ENCODE data around the gene SFMBT2.

Gene SFMBT2

DNA sequence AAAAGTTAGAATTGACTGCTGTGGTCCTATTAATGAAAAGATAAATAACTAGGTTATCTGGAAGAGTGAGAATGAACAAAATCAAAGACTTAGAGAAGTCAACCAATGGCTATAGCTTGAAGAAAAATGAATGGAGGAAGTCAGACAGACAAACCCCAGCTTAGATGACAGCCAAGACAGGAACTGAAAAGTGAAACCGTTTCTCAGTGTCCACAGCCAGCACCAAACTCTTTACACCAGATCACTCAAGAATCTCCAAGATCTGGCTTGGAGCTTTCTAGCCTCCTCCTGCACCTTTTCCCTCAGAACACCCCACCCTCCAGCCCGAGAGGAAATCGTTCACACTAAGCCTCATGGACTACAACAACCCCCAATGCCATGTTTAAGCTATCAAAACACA is 167.0 kb downstream of the SFMBT2 start:
- H3K9me3 ChIP-seq (ENCODE audit: control insufficient read depth, insufficient read depth, low read length): no peaks in the 10 kb centered on the region
- no peaks in the 10 kb centered on the region for H3K4me1 ChIP-seq (ENCODE audit: control insufficient read depth, insufficient read depth, low read length)
- H3K27me3 ChIP-seq (ENCODE audit: control insufficient read depth, insufficient read depth, low read length): no peaks in the 10 kb centered on the region
- no peak overlapping the region for H3K4me3 ChIP-seq (ENCODE audit: low read depth, low read length)
- no peak overlapping the region for H3K9ac ChIP-seq (ENCODE audit: low read depth, low read length)
- no peak overlapping the region for H3K27ac ChIP-seq (ENCODE audit: low read depth, low read length)
- H3K36me3 ChIP-seq (ENCODE audit: control insufficient read depth, insufficient read depth, low read length): no peaks in the 10 kb centered on the region; the same call in 1 of the 2 replicates

GRCh38 chr10:7243139-7243538 is 167.7 kb downstream of the SFMBT2 start:
- H3K9ac ChIP-seq (ENCODE audit: low read depth, low read length): no peak overlapping the region
- H3K36me3 ChIP-seq (ENCODE audit: control insufficient read depth, insufficient read depth, low read length): no peaks in the 10 kb centered on the region; the same call in 1 of the 2 replicates
- no peak overlapping the region for H3K27ac ChIP-seq (ENCODE audit: low read depth, low read length)
- no peaks in the 10 kb centered on the region for H3K9me3 ChIP-seq (ENCODE audit: control insufficient read depth, insufficient read depth, low read length)
- H3K4me1 ChIP-seq (ENCODE audit: control insufficient read depth, insufficient read depth, low read length): no peaks in the 10 kb centered on the region
- H3K27me3 ChIP-seq (ENCODE audit: control insufficient read depth, insufficient read depth, low read length): no peaks in the 10 kb centered on the region
- no peak overlapping the region for H3K4me3 ChIP-seq (ENCODE audit: low read depth, low read length)

DNA sequence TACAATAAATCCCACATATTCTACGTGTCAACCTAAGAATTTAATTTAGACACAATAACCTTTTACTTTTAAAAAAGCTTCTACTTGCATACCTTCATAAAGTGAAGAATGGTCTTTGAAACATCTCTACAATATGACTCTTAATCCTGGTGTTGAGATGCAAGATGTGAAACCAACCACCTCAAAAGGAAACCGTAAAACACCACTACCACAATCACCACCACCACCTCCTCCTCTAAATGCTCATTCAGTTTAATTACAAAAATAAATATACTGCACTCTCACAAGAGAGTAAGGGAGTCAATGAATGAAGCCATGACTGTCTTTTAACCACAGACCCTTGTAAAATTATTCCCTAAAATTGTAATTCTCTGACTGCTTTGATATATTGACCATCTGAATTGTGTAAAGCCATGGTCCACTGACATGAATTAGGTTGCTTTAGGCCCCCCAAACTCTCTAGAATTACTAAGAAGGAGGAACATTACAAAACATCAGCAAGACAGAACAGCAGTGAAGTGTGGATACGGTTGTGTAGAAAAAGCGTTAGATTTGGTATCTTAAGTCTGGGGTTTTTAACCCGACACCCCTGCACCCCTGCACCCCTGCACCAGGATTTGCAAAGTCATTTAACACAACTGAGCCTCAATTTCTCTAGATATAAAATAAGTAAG is 171.4 kb downstream of the SFMBT2 start:
- Histone ChIP-seq H3K9ac (ENCODE audit: low read depth, low read length) (no peak overlapping the region), H3K36me3 (ENCODE audit: control insufficient read depth, insufficient read depth, low read length) (no peaks in the 10 kb centered on the region; the same call in 1 of the 2 replicates), H3K27me3 (ENCODE audit: control insufficient read depth, insufficient read depth, low read length) (no peaks in the 10 kb centered on the region), H3K27ac (ENCODE audit: low read depth, low read length) (no peak overlapping the region), H3K4me1 (ENCODE audit: control insufficient read depth, insufficient read depth, low read length) (no peaks in the 10 kb centered on the region), H3K4me3 (ENCODE audit: low read depth, low read length) (no peak overlapping the region), H3K9me3 (ENCODE audit: control insufficient read depth, insufficient read depth, low read length) (no peaks in the 10 kb centered on the region)

DNA sequence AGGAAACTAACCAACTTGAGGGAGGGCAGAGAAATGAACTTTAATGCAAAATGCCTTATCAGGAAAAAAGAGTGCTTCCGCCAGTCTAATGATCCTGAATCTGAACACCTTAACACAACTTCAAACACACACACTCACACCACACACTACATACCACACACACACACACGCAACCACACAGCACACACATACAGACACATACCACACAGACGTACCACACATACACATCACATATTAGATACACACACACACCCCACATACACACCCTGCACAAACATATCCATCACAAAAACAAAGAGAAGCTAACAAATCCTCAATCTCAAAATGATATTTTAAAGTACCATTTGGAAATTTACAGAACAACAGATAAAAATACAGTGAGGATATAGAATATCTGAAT is 175.5 kb downstream of the SFMBT2 start:
- Histone ChIP-seq H3K27me3 (ENCODE audit: control insufficient read depth, insufficient read depth, low read length) (no peaks in the 10 kb centered on the region), H3K27ac (ENCODE audit: low read depth, low read length) (no peak overlapping the region), H3K4me1 (ENCODE audit: control insufficient read depth, insufficient read depth, low read length) (no peaks in the 10 kb centered on the region), H3K4me3 (ENCODE audit: low read depth, low read length) (no peak overlapping the region), H3K9me3 (ENCODE audit: control insufficient read depth, insufficient read depth, low read length) (no peaks in the 10 kb centered on the region), H3K36me3 (ENCODE audit: control insufficient read depth, insufficient read depth, low read length) (no peaks in the 10 kb centered on the region), H3K9ac (ENCODE audit: low read depth, low read length) (no peak overlapping the region)

- Histone ChIP-seq H3K27ac (ENCODE audit: low read depth, low read length) (no peak overlapping the region), H3K4me1 (ENCODE audit: control insufficient read depth, insufficient read depth, low read length) (no peaks in the 10 kb centered on the region), H3K27me3 (ENCODE audit: control insufficient read depth, insufficient read depth, low read length) (no peaks in the 10 kb centered on the region), H3K36me3 (ENCODE audit: control insufficient read depth, insufficient read depth, low read length) (no peaks in the 10 kb centered on the region), H3K4me3 (ENCODE audit: low read depth, low read length) (no peak overlapping the region), H3K9ac (ENCODE audit: low read depth, low read length) (no peak overlapping the region), H3K9me3 (ENCODE audit: control insufficient read depth, insufficient read depth, low read length) (no peaks in the 10 kb centered on the region)
These were observed 176.7 kb downstream of the SFMBT2 start for GRCh38 chr10:7234109-7234508.

GRCh38 chr10:7233259-7233991 is 177.4 kb downstream of the SFMBT2 start:
- H3K27me3 ChIP-seq (ENCODE audit: control insufficient read depth, insufficient read depth, low read length): no peaks in the 10 kb centered on the region
- no peak overlapping the region for H3K4me3 ChIP-seq (ENCODE audit: low read depth, low read length)
- no peak overlapping the region for H3K9ac ChIP-seq (ENCODE audit: low read depth, low read length)
- H3K4me1 ChIP-seq (ENCODE audit: control insufficient read depth, insufficient read depth, low read length): no peaks in the 10 kb centered on the region
- no peaks in the 10 kb centered on the region for H3K36me3 ChIP-seq (ENCODE audit: control insufficient read depth, insufficient read depth, low read length)
- no peak overlapping the region for H3K27ac ChIP-seq (ENCODE audit: low read depth, low read length)
- no peaks in the 10 kb centered on the region for H3K9me3 ChIP-seq (ENCODE audit: control insufficient read depth, insufficient read depth, low read length)

GRCh38 chr10:7231509-7232414 is 179.1 kb downstream of the SFMBT2 start:
- no peak overlapping the region for H3K27ac ChIP-seq (ENCODE audit: low read depth, low read length)
- H3K9me3 ChIP-seq (ENCODE audit: control insufficient read depth, insufficient read depth, low read length): no peaks in the 10 kb centered on the region
- no peaks in the 10 kb centered on the region for H3K4me1 ChIP-seq (ENCODE audit: control insufficient read depth, insufficient read depth, low read length)
- H3K27me3 ChIP-seq (ENCODE audit: control insufficient read depth, insufficient read depth, low read length): no peaks in the 10 kb centered on the region
- no peak overlapping the region for H3K4me3 ChIP-seq (ENCODE audit: low read depth, low read length)
- H3K36me3 ChIP-seq (ENCODE audit: control insufficient read depth, insufficient read depth, low read length): no peaks in the 10 kb centered on the region
- no peak overlapping the region for H3K9ac ChIP-seq (ENCODE audit: low read depth, low read length)

- Histone ChIP-seq H3K4me3 (ENCODE audit: low read depth, low read length) (no peak overlapping the region), H3K27me3 (ENCODE audit: control insufficient read depth, insufficient read depth, low read length) (no peaks in the 10 kb centered on the region), H3K9me3 (ENCODE audit: control insufficient read depth, insufficient read depth, low read length) (no peaks in the 10 kb centered on the region), H3K36me3 (ENCODE audit: control insufficient read depth, insufficient read depth, low read length) (no peaks in the 10 kb centered on the region), H3K4me1 (ENCODE audit: control insufficient read depth, insufficient read depth, low read length) (no peaks in the 10 kb centered on the region), H3K9ac (ENCODE audit: low read depth, low read length) (no peak overlapping the region), H3K27ac (ENCODE audit: low read depth, low read length) (no peak overlapping the region)
These were observed 179.9 kb downstream of the SFMBT2 start for GRCh38 chr10:7230951-7231350.

- no peak overlapping the region for H3K9ac ChIP-seq (ENCODE audit: low read depth, low read length)
- H3K27me3 ChIP-seq (ENCODE audit: control insufficient read depth, insufficient read depth, low read length): no peaks in the 10 kb centered on the region
- H3K4me1 ChIP-seq (ENCODE audit: control insufficient read depth, insufficient read depth, low read length): no peaks in the 10 kb centered on the region
- H3K4me3 ChIP-seq (ENCODE audit: low read depth, low read length): no peak overlapping the region
- no peaks in the 10 kb centered on the region for H3K9me3 ChIP-seq (ENCODE audit: control insufficient read depth, insufficient read depth, low read length)
- no peaks in the 10 kb centered on the region for H3K36me3 ChIP-seq (ENCODE audit: control insufficient read depth, insufficient read depth, low read length)
- no peak overlapping the region for H3K27ac ChIP-seq (ENCODE audit: low read depth, low read length)
These were observed 180.8 kb downstream of the SFMBT2 start for GRCh38 chr10:7230036-7230435.

DNA sequence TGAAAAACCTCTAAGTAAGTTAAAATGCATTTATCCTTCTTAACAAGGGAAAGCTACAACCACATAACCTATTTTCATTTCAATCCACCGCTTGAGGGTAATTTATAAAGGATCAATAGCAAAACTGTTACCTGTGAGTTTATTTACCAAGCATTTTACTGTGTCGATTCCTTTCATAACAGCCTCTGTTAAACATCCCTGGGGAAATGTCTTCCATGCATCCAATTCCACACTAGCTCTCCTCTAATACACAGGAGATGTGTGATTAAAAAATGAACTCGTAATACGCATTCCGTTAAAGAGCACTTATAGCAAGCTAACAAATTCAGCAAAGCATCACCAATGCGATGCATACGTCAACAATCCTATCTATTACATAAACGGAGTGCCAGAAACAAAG is 185.7 kb downstream of the SFMBT2 start:
- Histone ChIP-seq H3K9me3 (ENCODE audit: control insufficient read depth, insufficient read depth, low read length) (peaks cover 6% of the 10 kb centered on the region; the same call in 1 of the 2 replicates), H3K27me3 (ENCODE audit: control insufficient read depth, insufficient read depth, low read length) (no peaks in the 10 kb centered on the region), H3K9ac (ENCODE audit: low read depth, low read length) (no peak overlapping the region), H3K4me3 (ENCODE audit: low read depth, low read length) (no peak overlapping the region), H3K36me3 (ENCODE audit: control insufficient read depth, insufficient read depth, low read length) (no peaks in the 10 kb centered on the region), H3K4me1 (ENCODE audit: control insufficient read depth, insufficient read depth, low read length) (no peaks in the 10 kb centered on the region), H3K27ac (ENCODE audit: low read depth, low read length) (no peak overlapping the region)
